SIG-M5 (cell line): ENCODE measurements around the gene TWF2.

ENCODE experiments used
- DNase-seq: peaks from one replicate; lab custom pipeline; 2025; lab: John Stamatoyannopoulos, UW

TWF2 gene

DNA sequence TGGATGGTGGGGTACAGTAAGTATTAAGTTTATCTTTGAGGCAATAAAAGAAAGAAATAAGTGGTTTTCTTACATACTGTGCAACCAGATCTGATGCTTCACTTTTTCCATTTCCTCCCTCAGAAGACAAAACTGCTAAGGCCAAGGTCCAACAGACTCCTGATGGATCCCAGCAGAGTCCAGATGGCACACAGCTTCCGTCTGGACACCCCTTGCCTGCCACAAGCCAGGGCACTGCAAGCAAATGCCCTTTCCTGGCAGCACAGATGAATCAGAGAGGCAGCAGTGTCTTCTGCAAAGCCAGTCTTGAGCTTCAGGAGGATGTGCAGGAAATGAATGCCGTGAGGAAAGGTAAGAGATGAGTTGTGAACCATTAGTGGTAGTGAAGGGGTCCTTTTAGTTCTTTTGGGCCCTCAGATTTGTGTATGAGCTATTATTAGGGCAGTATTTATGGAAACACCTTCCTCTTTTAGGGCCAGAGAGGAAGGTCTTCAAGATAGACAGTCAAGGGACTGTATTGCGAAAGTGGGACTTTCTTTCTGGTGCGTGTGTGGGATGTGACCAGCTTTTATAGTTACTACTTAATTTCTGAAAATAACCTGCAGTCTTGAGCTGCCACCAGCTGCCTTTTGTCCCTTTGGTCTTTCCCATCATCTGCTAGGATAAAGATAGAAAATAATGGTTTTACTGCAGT lies 36.4 kb downstream of the TWF2 start:
- peak; percentile 44 for DNase-seq

DNA sequence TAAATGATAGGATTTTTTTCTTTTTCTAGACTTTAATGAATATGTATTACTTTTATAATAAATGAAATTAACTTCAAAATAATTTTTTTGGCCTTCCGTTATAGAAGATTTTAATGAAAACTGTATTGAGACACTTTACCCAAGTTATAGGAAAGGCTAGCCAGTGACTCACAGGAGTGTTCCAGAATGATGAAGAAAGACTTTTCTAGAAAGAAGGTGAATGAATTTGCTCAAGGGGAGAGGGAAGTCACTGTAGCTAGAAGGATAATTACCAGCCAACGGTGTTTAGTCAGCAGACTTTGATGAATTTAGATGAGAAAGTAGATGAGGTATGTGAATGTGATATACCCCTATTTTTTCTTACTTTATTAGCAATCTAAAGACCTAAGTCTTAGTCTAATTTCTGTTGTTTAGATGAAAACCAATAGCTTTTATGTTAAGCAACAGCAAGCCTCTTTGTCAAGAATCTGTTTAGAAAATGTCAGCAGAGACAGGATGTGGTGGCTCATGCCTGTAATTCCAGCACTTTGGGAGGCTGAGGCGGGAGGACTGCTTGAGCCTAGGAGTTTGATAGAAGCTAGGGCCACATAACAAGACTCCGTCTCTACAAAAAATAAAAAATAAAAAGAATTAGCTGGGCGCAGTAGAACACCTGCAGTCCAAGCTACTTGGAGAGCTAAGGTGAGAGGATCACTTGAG lies 37.8 kb downstream of the TWF2 start:
- DNase-seq: no peak

DNA sequence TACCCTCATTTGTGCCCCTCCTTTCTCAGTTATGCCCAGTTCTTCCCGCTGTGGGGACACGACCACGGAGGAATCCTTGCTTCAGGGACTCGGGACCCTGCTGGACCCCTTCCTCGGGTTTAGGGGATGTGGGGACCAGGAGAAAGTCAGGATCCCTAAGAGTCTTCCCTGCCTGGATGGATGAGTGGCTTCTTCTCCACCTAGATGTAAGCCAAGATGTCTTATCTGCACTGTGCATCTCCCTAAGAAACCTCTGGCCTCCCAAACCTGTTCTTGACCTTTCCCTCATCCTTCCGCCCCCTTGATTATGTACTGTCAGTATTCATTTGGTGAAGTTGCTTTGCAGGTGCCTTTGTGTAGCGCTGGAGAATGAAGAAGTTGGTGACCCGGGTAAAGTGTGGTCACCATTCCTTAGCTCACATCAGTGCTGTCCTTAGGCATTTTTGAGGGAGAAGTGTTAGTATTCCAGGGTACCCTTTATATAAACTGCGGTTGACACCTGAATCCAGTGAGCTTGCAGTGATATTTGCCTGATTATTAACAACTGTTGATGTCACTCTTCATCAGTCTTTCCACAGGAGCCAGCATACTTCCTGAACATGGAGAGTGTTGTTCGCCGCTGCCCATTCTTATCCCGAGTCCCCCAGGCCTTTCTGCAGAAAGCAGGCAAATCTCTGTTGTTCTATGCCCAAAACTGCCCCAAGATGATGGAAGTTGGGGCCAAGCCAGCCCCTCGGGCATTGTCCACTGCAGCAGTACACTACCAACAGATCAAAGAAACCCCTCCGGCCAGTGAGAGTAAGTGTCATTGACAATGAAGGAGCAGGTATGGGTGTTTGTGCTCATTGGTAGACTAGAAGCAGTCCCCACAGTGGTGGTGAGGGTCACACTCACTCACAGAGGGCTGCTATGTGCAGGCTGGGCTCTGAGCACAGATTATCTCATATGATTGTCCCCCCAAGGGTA lies 40.0 kb downstream of the TWF2 start:
- DNase-seq: no peak

DNA sequence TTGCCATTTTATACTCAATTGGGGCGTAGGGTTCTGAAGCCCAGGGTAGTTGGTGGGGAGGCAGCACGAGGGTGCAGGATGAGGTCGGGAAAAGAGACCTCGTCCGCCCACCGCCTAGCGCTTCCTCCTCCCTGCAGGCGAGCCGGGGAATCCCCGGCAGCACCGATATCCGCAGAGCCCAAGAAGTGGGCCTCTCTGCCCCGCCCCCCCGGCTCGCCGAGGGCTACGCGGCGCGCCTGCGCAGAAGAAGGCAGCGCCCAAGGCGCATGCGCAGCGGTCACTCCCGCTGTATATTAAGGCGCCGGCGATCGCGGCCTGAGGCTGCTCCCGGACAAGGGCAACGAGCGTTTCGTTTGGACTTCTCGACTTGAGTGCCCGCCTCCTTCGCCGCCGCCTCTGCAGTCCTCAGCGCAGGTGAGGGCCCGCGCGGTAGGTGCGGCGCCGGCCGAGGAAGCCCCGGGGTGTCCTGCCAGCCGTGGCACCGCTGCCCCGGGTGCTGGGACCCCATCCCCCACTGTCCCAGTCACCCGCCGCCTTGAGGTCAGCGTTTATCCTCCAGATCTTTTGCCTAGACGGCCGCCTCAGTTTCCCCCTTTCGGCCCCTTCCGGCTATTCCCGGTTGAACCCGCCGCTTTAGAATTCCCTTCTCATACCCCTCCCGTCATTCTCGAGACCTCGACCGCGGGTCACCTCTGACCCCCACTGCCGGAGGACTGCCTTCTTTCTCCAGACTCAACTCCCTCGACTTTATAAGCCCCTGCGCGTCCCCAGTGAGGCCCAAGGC lies 40.9 kb downstream of the TWF2 start, which contains the start of gene ALAS1:
ALAS1 (plus strand) TSS at position 319 of the 784 bp plus-strand sequence. CDS start 1,082 bp downstream, outside the sequence.
- peak; percentile 12 for DNase-seq

DNA sequence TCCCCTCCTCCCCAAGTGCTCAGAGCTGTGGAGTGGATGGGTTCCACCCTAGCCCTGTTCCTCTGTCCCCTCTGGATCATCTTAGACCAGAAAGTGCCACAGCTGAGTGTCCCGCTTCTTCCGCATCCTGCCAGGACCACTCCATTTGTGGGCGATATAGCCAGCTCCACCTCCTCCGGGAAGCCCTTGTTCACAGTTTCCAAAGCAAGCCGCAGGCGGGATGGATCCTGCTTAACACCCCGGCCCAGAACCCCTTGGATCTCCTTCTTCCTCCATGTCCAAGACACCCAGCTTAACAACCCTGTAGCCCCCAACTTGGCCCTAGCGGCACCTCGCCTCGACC lies 41.5 kb downstream of the TWF2 start:
- DNase-seq: no peak

DNA sequence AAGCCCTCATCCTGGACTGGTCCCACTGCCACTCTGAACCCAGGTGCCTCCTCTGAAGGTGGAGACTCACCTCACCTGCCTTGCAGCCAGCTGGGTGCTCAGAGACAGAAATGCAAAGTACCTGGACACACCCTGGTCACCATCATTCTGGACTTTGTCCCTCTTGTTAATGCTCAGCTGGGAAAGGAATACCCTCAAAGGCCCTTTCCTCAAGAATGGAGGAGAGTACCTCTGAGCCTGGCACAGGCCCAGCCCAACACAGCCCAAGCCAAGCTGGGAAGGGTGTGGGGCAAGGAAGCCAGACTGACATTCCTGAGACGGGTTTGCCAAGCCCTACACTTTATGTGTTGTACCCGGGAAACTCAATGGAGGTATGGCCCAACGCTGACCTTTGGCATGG lies 42.0 kb downstream of the TWF2 start:
- DNase-seq: no peak

DNA sequence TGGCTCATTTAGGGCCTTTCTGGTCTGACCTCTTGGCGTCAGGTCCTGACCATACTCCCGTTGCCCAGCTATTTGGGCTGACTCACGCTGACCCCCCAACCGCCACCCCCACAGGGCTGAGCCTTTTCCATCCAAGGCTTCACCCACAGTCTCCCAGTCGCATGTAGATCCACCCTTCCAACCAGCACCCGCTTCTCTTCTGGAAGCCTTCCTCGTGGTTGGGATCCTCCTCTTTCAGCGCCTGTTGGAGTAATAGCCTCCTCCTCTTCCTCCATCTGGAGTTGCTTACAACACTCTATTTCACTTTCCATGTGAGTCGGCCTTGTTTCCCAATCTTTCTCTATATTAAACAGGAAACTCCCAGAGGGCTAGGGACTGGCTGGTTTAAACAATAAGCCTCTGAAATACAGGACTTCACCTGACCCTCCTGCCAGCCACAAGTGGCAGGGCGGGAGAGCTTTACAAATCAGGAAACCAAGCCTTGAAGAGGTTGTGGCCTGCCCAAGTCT lies 43.1 kb downstream of the TWF2 start:
- DNase-seq: peak; percentile 51

DNA sequence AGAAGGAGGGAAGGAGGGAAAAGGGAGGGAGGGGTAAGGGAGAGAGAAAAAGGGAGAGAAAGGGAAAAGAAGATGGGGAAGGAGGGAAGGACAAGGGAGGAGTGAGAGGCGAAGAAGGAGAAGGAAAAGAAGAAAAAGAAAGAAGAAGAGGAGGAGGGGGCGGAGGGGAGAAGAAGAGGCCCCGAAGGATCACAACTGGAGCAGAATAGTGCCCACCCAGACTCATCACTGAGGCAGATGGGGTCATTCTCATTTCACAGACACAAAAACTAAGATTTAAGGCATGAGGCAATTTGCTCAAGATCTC lies 43.7 kb downstream of the TWF2 start:
- DNase-seq: no peak

DNA sequence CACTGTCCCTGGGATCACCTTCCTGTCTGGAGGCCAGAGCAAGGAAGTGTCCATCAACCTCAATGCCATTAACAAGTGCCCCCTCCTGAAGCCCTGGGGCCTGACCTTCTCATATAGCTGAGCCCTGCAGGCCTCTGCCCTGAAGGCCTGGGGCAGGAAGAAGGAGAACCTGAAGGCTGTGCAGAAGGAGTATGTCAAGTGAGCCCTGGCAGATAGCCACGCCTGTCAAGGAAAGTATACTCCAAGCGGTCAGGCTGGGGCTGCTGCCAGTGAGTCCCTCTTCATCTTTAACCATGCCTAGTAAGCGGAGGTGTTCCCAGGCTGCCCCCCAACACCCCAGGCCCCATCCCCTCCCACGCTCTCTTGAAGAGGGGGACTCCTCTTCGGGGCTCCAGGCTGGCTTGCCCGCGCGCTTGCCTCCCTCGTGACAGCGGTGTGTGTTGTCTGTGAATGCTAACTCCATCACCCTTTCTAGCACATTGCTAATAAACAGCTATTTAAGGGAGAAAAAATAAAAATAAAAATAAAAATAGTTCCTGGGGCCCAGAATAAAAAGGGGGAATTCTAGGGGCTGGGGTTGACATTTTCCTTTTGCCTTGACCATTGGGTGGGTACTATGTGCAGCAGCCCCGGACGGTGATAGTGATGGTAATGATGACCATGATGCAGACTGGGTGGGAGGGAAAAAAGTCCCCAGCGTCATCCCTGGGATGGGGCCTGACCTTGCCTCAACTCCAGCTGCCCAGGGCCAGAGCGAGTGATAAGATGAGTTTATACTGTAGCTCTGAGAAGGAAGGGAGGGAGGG lies 44.3 kb downstream of the TWF2 start:
- no peak for DNase-seq

DNA sequence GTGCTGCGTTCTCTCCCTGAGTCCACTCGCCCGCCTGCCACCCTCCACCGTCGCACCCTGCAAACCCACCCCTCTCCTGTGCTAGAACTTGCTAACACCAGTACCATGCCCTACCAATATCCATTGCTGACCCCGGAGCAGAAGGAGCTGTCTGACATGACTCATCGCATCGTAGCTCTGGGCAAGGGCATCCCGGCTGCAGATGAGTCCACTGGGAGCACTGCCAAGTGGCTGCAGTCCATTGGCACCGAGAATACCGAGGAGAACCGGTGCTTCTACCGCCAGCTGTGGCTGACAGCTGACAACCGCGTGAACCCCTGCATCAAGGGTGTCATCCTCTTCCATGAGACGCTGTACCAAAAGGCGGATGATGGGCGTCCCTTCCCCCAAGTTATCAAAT lies 45.9 kb downstream of the TWF2 start:
- no peak for DNase-seq

DNA sequence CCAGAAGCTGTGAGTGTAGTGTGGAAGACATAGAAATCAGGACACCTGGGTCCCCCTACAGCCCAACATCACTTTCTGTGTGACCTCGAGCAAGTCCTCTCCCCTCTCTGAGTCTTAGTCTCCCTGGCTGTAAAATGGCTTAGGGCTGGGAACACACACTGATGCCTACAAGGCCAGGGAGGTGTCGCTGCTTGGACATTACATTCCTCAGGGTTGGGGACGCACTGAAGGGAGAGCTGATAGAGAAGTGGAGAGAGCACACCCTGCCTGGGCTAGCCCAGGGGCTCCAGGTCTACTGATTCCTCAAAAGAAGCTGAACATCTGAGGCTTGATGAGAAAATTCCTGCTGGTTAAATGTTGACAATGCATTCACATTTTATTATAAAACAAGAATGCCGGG lies 47.3 kb downstream of the TWF2 start:
- no peak for DNase-seq

DNA sequence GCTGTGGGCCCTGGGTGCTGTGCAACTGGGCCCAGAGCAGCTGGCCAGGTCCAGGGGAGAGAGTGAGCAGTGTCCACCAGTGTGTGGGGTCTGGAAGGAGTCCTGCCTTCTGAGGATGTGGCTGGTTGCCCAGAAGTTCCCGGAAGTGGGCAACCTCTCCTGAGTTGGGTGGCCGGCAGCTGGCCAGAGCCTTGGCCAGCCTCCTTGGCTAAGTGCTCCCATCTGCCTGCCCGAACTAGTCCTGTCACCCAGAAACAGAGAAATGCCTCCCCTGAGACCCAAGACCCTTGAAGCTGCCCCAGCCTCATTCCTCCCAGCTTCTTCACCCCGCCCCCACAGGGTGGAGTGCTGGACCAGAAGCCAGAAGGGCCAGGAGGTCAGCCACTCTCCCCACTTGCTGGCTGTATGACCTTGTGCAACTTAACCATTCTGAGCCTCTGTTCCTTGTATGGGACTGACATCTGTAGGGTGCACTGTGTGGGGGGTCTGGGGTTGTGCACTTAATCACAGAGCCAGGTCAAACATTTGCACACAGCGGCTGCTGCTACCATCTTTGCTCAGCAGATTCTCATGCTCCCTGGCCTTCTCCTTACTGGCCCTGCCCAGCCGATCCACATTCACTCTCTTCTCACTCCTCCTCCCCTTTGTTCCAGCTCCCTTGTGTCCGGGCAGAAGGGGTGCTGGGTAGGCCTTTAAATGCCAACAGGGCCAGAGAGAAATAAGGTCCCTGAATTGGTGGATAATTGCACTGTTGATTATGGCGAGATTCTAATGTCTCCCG lies 48.5 kb downstream of the TWF2 start:
- DNase-seq: no peak

DNA sequence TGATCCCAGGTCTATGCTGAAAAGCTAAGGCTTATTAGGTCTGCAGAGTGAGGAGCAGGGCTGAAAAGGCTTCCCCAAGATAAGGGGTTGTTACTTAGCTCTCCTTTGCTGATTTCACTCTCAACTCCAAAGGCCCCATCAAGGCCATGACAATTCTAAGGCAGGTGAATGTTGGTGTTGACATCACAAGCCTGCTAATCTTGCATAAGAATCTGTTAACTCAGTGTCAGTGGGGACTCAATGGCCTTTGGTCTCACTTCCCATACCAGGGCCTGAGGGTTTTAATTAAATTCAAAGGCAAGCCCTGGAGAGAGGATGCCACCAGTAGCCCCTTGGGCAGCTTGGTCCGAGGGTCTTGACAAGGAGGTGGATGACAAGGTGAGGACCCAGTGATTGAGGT lies 50.4 kb downstream of the TWF2 start:
- no peak for DNase-seq

DNA sequence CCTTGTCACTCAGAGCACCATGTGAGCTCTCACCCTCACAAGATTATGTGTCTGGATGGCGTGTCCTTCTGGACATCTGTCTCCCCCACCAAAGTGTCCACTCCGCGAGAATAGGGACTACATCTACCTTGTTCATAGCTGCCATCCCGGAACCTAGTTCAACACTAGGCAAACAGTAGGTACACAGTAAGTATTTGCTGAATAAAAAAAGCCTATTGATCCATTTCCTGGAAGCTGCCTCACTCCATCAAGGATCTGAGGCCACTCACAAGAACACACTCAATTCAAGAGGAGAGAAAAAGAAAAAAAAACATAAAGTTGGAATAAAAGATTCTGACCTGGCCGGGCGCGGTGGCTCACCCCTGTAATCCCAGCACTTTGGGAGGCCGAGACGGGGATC lies 52.2 kb downstream of the TWF2 start:
- DNase-seq: no peak

DNA sequence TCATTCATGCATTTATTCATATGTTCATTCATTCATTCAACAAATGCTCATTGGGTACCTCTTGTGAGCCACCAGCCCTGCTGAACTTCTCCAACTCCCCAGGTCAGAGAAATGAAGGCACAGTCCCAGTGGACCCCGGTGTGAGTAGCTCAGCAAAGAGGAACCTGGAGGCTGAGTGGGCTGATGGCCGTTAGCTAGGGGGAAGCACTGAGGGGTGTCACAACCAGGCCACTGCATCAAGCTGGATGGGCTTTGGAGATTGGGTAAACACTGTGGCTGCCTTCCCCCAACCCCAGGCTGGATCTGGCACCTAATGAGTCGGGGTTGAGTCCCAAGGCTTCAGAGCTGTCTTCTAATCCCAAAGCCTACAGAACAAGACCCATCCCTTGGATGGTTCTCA lies 53.1 kb downstream of the TWF2 start:
- peak; percentile 31 for DNase-seq

DNA sequence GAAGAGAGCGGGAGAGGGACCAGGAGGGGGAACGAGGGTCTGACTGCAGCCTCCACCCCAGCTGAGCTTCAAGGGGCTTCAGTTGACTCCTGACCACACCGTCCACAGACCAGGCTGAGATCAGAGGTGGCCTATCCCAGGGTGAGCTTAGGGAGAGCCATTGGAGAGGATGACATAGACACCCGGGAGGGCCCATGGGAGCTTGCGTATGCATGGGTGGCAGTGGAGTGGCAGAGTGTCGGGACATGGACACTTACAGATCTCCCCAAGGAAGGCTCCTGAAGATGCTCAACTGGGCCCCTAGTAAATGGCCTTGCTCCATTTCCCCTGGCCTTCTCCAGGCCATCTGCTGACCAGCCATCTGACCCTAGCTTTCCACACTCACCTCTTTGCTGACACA lies 53.6 kb downstream of the TWF2 start:
- no peak for DNase-seq

DNA sequence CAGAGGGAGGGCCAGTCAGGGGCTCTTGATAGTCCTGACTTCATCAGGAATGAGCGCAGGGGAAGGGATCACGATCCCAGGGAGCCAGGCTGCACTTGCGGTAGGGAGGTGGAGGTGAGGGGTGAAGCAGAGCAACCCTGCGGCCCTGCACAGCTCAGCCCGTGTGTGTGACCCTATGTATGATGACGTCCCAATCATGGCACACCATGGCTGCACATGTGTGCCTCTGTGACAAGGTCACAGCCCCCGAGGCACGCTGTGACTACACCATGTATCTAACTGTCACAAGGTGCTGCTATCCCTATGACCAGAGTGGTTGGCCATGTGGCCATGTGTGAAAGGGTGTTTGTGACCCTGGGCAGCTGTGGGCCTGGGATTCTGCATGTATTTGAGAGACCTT lies 54.3 kb downstream of the TWF2 start:
- DNase-seq: no peak

DNA sequence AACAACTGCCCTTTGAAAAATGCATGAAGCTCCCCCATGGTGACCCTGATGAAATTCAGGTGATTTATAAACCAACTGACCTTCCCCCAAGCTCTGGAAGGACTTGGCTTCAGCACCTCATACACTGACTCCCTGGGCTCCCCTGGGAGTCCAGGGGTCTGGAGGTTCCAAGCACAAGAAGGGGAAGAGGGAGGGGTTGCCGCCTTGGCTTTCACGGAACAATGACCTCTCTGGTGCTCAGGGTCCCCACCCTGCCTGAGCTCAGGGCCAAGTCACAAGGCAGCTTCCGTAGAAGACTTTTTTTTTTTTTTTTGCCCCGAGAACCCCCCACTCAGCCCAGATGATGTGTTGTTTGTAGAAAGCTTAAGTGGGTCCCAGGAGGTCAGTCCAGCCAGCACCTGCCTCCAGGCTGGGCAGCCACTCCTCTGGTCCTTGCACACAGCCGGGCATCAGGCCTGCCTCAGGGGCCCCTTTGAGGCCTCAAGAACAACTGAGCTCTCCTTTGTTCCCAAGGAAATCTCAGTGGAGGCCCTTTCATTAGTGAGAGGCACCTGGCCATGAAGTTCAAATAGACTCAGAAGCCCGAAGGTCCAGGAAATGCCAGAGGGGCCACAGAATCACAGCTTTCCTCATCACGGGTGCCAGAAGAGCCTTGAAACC lies 55.0 kb downstream of the TWF2 start:
- DNase-seq: no peak

DNA sequence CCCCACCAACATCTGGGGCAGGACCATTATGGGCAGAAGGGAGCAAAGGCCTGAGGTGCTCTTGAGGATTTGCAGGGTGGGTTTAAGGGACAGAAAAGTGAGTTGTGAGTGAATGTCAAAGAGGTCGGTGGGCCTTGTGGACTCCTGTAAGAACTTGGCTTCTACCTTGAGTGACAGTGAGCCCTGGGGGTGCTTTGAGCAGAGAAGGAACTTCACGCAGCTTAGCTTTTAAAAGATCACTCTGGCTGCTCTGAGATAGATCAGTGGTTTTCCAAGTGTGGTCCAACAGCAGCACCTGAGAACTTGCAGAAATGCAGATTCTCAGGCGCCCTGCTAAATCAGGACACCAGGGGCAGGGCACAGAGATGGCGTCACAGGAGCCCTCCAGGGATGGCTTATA lies 56.3 kb downstream of the TWF2 start:
- no peak for DNase-seq

DNA sequence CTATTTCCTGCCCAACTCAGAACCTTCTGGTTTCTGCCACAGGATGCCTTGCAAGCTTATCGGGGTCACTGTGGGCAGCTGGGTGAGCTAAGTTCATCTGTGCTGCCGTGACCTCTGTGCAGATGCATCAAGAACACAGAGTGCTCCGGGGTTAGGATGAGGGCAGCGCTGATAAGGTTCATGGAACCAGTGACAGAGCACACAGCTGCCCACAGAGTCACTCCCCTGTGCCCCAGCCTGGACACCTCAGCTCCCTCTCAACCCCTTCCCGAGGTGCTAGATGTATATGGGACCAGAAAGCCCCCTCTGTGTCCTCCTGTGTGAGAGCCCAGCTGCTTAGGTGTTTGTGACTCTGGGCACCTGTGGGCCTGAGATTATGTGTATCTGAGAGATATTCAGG lies 56.8 kb downstream of the TWF2 start:
- DNase-seq: no peak
